HEK293T (cell line): Measurements from ENCODE around the gene PNPLA4.

Experiments
- ARNT ChIP-seq: fragments of 450-650 bp; IDR thresholded peaks from 2 replicates; pipeline ENCODE4 v1.6.1; 2017; ENCODE audit warnings: mild to moderate bottlenecking
- FOXK2 ChIP-seq: fragments of 450-650 bp; IDR thresholded peaks from 2 replicates; pipeline ENCODE4 v1.6.1; 2016; ENCODE audit warnings: mild to moderate bottlenecking
- PKNOX1 ChIP-seq: fragments of 450-650 bp; IDR thresholded peaks from 2 replicates; pipeline ENCODE4 v1.6.1; 2016
- SP1 ChIP-seq: fragments of 450-650 bp; IDR thresholded peaks from 2 replicates; pipeline ENCODE4 v1.6.1; 2017
- SUZ12 ChIP-seq: fragments of 450-650 bp; IDR thresholded peaks from 2 replicates; pipeline ENCODE4 v1.6.1; 2016; ENCODE audit warnings: mild to moderate bottlenecking

- TF ChIP-seq PKNOX1, result no peak
- no peak for TF ChIP-seq SUZ12
- TF ChIP-seq FOXK2, result no peak
- no peak for TF ChIP-seq SP1
- no peak for TF ChIP-seq ARNT
Observed at GRCh38 chrX:7852166-7852565, 75.0 kb downstream of the PNPLA4 start.
